Hematopoietic multipotent progenitor cell treated with erythropoietin and hydrocortisone succinate and interleukin-3 and kit ligand, for 6 days (in vitro differentiated cells): Measurements from ENCODE around the gene PARVG.

Experiments used
- DNase-seq: peaks from one replicate; pipeline ENCODE4 v3.0.0-alpha.2; 2015

Gene PARVG

GRCh38 chr22:44180706-44181032 is at the start of gene PARVG:
PARVG (plus strand) TSS chr22:44180925; CDS start chr22:44183330, 2,405 bp downstream.
- DNase-seq, result peak; percentile 53

DNA sequence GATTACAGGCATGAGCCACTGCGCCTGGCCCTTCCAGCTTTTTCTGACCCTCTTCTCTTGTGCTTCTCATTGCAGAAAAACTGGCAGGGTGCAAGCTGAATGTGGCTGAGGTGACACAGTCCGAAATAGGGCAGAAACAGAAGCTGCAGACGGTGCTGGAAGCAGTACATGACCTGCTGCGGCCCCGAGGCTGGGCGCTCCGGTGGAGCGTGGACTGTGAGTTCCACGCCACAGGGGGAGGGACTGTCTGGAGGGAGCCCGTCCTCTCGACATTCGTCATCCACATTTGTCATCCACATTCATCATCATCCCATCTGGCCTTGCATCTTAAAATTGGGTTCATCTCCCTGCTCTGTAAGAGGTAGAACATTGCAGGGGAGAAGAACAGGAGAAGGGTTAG is 49.3 kb upstream of the PARVG start:
- DNase-seq, result no peak

DNA sequence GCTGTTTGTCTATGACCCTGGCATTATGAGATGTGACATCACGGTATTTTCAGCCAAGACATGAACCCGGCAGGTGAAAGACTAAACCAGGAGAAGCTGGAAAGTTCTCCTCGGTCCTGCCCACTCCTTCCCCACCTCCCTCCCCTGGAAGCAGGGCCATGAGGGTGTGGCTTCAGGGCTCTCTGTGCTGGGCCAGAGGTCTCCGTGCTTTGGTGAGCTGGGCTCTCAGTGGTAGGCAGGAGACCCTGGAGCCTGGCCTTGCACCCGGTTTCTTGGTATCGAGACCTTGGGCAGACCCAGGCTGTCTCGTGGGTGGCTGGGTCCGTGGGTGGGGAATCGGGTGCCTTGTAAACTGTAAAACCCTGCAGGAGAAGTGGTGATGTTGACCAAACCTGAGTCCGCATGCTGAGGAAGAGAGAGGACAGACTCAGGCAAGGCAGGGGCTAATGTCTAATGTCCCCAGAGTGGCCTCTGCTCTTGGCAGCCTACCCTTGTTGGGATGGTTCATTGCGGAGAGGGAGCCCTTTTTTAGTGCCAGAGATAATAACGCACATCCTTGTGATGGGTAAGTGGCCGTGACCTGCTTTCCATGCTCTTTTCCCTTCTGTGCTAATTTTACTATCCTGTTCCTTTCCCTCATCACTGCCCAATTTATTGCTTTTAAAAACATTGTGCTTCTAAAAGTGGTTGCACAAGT is 48.6 kb upstream of the PARVG start:
- DNase-seq, result no peak

GRCh38 chr22:44132724-44133123 is 48.0 kb upstream of the PARVG start:
- DNase-seq, result no peak

- DNase-seq, result no peak
Measured at GRCh38 chr22:44133161-44133560, 47.6 kb upstream of the PARVG start.

DNA sequence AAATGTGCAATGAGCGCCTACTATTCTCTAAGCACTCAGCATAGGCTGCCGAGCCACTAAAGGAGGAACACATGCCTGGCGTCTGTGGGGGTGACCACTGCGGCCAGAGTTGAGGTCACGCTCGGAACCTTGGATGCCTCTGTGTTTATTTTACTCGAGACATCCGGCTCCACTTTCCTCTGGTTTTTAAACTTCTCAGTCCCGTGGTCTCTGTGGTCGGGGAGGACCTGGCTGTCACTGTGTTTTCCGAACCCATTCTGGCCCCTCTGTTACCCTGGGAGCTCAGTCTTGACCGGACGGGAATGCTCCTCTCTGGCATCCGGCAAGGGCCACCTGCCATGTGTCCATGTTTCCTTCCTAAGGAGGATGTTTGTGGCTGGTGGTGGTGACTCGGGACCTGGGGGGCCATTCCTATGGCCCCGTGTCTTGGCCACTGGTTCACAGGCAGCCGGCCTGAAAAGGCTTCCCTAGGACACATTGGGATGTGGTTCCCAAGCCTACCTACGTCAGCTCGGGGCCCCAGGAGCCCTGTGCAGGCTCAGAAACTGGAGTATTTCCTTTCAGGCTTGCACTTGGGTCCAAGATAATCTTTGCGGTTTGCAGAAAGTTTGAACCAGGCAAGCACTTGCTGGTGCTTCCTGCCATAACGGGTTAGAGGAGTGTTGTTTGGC is 46.7 kb upstream of the PARVG start:
- peak; percentile 58 for DNase-seq

GRCh38 chr22:44136112-44136511 is 44.6 kb upstream of the PARVG start:
- DNase-seq, result no peak

GRCh38 chr22:44136786-44137185 is 43.9 kb upstream of the PARVG start:
- no peak for DNase-seq

DNA sequence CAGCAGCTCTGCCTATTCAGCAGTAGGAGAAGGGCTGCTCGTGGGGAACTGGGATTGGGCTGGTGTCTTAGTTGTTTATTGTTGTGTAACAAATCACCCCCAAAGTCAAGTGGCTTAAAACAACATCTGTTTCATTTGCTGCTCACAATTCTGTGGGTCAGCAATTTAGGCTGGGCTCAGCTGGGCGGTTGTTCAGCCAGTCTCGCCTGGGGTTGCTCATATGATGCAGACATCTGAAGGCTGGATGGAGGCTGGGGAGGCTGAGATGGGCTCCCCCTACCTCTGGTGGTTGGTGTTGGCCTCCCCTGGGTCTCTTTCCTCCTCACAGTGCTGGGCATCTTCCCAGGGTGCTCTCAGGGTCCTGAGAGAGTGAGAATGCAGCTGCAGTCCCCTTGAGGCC is 43.3 kb upstream of the PARVG start:
- DNase-seq, result no peak

DNA sequence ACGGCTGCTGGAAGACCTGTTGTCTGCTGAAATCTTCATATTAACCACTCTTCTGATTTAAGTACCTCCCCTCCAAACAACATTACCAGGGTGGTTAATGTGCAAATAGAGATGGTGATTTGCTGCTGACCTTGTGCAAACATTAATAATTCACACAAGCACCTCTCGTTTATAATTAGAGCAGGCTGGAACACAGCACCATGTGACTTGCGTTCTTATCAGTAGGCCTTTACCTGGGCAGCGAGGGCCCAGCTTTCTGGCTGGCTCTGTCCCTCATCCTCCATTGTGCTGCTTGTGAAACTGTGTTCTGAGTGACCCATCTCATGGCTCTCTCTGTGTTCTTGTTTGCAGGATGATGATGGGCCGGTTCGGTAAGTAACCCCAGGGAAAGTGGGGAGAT is 41.0 kb upstream of the PARVG start:
- DNase-seq, result no peak

- DNase-seq, result no peak
Measured at GRCh38 chr22:44142421-44143104, 38.2 kb upstream of the PARVG start.

- DNase-seq, result no peak
Measured at GRCh38 chr22:44143105-44143474, 37.6 kb upstream of the PARVG start.

DNA sequence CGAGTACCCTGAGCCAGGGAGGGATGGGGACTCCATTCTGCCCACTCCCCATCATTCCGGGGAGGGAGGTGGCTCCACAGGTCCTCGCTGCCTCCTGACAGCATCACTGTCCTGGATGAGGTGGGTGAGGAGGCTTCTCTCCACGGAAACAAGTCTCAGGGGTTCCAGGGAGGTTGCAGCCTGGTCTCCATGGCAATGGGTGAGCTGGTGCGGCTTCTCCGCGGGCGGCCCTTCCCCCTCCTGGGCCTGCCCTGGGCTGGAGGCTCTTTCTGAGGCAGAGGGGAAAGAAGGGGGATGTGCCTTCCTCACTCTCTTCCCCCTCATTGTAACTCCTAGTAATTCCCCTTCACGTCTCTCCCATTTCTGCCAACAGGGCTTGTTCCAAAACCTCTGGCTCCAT is 37.1 kb upstream of the PARVG start:
- DNase-seq, result no peak

DNA sequence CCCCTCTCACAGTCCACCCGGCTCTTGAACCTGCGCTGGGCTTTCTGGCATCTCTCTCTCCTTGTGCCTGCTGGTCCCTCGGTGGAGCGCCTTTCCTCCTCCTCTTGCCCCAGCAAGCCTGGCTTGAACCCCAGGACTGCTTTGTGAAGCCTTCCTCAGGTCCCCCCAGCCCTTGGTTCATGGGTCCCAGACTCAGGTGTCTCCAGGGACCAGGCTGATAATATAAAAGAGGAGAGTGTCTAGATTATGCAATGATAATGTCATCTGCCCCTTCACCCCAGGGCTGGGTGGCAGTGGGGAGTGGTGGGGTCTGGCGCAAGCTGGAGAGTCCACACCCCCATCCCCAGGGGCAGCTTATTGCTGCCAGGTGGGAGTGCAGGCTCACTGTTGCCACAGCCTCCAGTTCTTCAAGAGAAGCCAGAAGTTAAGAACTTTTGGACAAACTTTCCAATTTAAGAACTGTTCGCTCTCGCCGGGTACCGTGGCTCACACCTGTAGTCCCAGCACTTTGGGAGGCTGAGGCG is 36.6 kb upstream of the PARVG start:
- no peak for DNase-seq

GRCh38 chr22:44145544-44145943 is 35.2 kb upstream of the PARVG start:
- DNase-seq, result no peak

DNA sequence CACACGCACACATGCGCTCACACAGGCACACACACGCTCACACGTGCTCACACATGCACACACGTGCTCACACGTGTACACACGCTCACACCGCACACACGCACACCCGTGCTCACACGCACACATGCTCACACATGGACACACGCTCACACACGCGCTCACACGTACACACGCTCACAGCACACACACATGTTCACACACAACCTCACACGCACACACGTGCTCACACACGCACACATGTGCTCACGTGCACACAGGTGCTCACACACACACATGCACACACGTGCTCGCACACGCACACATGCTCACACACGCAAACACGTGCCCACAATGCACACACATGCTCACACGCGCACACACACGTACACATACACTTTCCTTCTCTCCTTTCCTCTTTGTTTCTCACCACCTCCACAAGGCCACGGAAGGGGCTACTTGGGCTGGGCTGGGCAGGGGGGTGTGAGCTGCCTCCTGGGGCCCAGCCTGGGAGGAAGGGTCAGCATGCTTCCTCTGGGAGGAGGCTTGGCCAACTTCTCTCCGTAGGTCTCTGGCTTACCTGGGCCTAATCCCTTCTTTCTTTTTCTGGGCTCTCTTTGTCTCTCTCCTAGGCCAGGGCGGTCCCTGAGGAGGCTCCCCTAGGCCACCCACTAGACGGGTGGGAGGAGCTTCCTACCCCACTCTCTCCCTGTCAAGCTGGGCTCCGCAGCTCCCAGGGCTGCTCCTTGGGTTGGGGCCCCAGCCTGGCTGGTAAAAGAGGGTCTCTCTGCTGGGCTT is 34.5 kb upstream of the PARVG start:
- DNase-seq, result no peak

- no peak for DNase-seq
Measured at GRCh38 chr22:44147008-44147645, 33.6 kb upstream of the PARVG start.

DNA sequence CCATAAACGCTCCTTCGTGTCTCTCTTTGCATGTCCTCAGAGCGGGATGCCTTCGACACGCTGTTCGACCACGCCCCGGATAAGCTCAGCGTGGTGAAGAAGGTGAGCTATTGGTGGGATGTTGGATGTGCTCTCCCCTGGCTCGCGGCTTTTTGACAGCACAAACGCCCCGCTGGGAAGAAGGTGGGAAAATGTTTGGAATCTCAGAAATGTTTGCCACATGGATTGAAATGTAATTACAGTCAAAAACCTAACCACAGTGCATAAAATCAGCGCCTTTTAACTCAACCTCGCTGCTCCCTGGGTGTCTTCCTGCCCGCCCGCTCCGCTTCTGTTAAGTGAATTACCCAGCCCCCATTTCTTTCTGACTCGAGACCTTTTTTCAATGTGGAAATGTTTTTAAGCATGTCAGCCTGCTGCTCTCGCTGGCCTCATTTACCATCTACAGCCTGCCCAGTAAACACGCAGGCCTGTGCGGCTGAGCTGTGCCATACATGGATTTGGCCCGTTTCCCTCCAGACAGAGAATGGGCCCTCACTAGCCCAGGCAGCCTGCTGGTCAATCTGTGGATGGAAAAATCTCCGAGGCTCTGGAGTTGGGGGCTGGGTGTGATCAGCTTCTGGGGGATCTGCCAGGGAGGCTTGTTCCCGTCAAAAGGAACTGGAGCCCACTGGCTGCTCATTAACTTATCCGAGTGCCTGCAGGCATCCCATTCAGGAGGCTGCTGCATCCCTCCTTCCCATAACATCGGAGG is 32.7 kb upstream of the PARVG start:
- no peak for DNase-seq

GRCh38 chr22:44151676-44152075 is 29.0 kb upstream of the PARVG start:
- DNase-seq, result no peak

- no peak for DNase-seq
Measured at GRCh38 chr22:44153710-44154109, 27.0 kb upstream of the PARVG start.

DNA sequence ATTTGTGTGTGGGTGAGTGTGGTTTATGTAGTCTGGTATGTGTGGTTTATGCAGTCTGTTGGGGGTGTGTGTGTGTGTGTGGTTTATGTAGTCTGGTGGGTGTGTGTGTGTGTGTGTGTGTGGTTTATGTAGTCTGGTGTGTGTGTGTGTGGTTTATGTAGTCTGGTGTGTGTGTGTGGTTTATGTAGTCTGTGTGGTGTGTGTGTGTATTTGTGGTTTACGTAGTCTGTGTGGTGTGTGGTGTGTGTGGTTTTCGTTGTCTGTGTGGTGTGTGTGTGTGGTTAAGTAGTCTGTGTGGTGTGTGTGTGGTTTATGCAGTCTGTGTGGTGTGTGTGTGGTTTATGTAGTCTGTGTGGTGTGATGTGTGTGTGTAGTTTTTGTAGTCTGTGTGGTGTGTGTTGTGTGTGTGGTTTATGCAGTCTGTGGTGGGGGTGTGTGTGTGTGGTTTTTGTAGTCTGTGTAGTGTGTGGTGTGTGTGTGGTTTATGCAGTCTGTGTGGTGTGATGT is 26.2 kb upstream of the PARVG start:
- DNase-seq, result no peak

- DNase-seq, result no peak
Measured at GRCh38 chr22:44155115-44155514, 25.6 kb upstream of the PARVG start.
